SJSA1 (cell line): Measurements from ENCODE around the gene FAM81A. TPM values are rescaled to one million over a fixed set of nuclear protein-coding genes. Genes with fewer than 3 reads are reported as not detected.
"Not testable (repeated sequence)": the region's sequence is repeated elsewhere in the genome, so short reads cannot be mapped to it uniquely, and the experiment has no call there.

Source experiments
- DNase-seq, 2 experiments: peaks; one replicate each; pipeline ENCODE4 v3.0.0-alpha.2; 2015 to 2020; ENCODE audit warnings: low spot score in 2 of 2, low read depth in 1 of 2
- H3K27ac ChIP-seq: fragments of 250-450 bp; sonication (Bioruptor Pico); 2 replicates; pipeline ENCODE4 v1.5.1; 2020; ENCODE audit warnings: mild to moderate bottlenecking, moderate library complexity
- H3K27me3 ChIP-seq: fragments of 250-450 bp; sonication (Bioruptor Pico); replicated peaks from 2 replicates; pipeline ENCODE4 v1.5.1; 2020; ENCODE audit warnings: mild to moderate bottlenecking, moderate library complexity
- H3K36me3 ChIP-seq: fragments of 250-450 bp; sonication (Bioruptor Pico); 2 replicates; pipeline ENCODE4 v1.5.1; 2020; ENCODE audit warnings: mild to moderate bottlenecking
- H3K4me1 ChIP-seq: fragments of 250-450 bp; sonication (Bioruptor Pico); replicated peaks from 2 replicates; pipeline ENCODE4 v1.6.1; 2021; ENCODE audit warnings: mild to moderate bottlenecking
- H3K4me3 ChIP-seq: fragments of 250-450 bp; sonication (Bioruptor Pico); 2 replicates; pipeline ENCODE4 v1.5.1; 2020; ENCODE audit warnings: mild to moderate bottlenecking
- H3K9me3 ChIP-seq: fragments of 250-450 bp; sonication (Bioruptor Pico); replicated peaks from 2 replicates; pipeline ENCODE4 v1.5.1; 2020; ENCODE audit warnings: mild to moderate bottlenecking
- total RNA-seq: library from RNA; depleted of rRNA; stranded (reverse); fragments of >200 nt; shearing (Covaris generic); gene quantifications from 2 replicates; pipeline ENCODE4 v1.2.3, GENCODE V29; 2014

Gene FAM81A
- total RNA-seq, 1 experiment from 2014 or later: 1.6 TPM

DNA sequence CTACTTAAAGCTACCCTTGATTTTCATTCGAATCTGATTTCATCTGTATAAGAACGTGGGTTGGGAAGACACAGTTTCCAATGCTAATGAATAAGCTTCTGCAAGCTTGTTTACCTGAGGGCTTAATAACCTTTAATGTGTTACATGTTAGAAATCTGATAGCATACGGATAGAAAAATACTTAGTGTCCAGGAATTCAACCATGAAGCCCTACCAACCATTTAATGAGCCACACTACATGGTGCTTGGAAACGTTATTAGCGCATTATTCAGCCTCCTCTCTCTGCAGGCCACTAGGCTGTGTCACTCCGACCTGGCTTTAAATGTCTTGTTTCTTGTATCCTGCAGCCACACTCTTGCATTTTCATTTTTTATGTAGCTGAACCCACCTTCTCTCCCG is 1.6 kb downstream of the FAM81A start:
- H3K27me3 ChIP-seq: peaks cover 31% of the 10 kb centered on the region
- H3K27ac ChIP-seq: no peak overlapping the region
- H3K9me3 ChIP-seq: no peaks in the 10 kb centered on the region
- H3K4me3 ChIP-seq: no peak overlapping the region
- no peak for DNase-seq
- H3K36me3 ChIP-seq: no peaks in the 10 kb centered on the region
- peaks cover 18% of the 10 kb centered on the region for H3K4me1 ChIP-seq

GRCh38 chr15:59443341-59444072 is 5.5 kb downstream of the FAM81A start:
- H3K36me3 ChIP-seq: no peaks in the 10 kb centered on the region
- no peak overlapping the region for H3K4me3 ChIP-seq
- H3K27ac ChIP-seq: no peak overlapping the region
- no peak for DNase-seq
- no peaks in the 10 kb centered on the region; the same call in 1 of the 2 replicates for H3K27me3 ChIP-seq
- peaks cover 2% of the 10 kb centered on the region; the same call in 1 of the 2 replicates for H3K4me1 ChIP-seq
- H3K9me3 ChIP-seq: no peaks in the 10 kb centered on the region

GRCh38 chr15:59444081-59444835 is 6.3 kb downstream of the FAM81A start:
- no peaks in the 10 kb centered on the region for H3K9me3 ChIP-seq
- no peak overlapping the region for H3K27ac ChIP-seq
- no peaks in the 10 kb centered on the region for H3K36me3 ChIP-seq
- DNase-seq: no peak
- no peaks in the 10 kb centered on the region for H3K4me1 ChIP-seq
- H3K27me3 ChIP-seq: no peaks in the 10 kb centered on the region
- no peak overlapping the region for H3K4me3 ChIP-seq

DNA sequence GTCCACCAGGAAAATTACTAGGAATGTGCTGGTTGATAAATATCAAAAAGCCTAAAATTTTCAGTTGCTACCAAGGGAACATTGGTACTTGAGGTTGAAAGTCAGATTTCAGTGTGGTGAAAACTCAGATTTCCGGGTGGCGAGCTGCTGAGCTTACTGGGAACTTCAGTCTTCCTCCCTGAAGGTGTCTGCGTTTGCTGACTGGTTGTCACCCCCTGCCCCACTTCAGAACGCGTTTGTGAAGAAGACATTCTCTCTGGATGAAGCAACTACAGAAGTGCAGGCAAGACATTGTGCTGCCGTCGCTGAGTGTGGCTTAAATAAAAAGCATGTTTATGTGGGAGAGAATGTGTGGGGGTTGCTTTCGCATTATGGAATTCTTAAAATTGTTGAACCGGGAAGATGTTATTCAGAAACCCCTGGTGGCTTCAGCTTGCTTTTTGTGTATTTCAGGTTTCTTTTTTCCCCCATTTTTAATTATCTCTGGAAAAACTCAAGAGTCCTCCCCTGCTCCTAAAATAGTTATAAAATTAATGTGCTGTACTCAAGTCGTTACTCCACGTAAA is 7.1 kb downstream of the FAM81A start:
- Histone ChIP-seq H3K27ac (no peak overlapping the region), H3K4me1 (no peaks in the 10 kb centered on the region), H3K9me3 (no peaks in the 10 kb centered on the region), H3K27me3 (no peaks in the 10 kb centered on the region), H3K36me3 (no peaks in the 10 kb centered on the region), H3K4me3 (no peak overlapping the region)
- no peak for DNase-seq

DNA sequence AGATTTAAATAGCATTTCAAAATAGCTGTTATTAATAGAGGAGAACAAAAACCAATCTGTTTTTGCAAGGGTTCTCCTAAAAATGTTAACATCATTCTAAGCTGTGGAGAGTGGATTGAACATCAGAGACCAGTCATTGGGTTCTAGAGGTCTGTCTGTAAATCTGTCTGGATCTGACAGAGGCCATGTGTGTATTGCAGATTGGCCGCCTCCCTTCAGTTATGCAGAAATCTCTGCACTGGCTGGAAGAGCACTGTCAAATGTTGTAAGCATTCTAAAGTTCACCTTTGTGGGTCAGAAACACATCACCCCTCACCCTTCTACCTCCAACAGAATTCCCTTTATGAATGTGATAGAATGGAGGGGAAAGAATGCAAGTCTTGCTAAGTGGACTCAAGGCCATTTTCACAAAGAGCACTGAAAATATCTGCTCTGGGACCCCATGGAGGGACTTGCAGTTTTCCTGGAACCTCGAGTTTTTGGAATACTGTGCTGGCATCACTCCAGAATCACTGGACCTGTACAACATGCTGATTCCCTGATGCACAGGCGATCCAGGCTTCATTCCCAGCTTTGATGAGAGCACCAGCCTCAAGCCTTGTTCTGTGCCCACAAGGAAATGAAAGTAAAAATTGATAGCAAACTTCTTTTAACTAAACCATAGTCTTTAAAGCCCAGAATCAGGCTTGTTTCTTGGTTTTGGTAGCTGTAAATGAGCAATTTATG is 8.4 kb downstream of the FAM81A start:
- H3K4me1 ChIP-seq: no peaks in the 10 kb centered on the region
- H3K4me3 ChIP-seq: no peak overlapping the region
- no peak for DNase-seq
- no peaks in the 10 kb centered on the region for H3K9me3 ChIP-seq
- no peaks in the 10 kb centered on the region for H3K27me3 ChIP-seq
- H3K27ac ChIP-seq: no peak overlapping the region
- no peaks in the 10 kb centered on the region for H3K36me3 ChIP-seq

DNA sequence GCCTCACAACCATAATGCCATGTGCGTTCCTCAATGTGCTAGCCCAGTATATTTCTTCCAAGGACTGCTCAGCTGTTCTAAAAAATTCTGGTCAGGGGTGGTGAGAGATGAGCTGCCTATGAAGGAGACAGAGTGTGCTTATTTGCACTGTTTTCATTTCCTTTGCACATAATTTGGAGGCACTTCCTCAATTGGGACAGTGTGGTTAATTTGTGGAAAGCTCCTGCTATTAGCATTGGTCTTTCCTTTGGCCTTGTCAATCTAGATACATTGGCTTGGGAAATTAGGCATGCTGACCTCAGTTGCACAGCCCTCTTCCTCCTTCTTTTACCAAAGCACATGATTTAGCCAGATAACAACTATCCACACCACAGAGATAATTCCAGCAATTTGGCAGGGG is 9.4 kb downstream of the FAM81A start:
- Histone ChIP-seq H3K27ac (no peak overlapping the region), H3K9me3 (no peaks in the 10 kb centered on the region), H3K4me1 (no peaks in the 10 kb centered on the region), H3K4me3 (no peak overlapping the region), H3K27me3 (no peaks in the 10 kb centered on the region), H3K36me3 (no peaks in the 10 kb centered on the region)
- no peak for DNase-seq

- no peak for DNase-seq
- no peak overlapping the region for H3K27ac ChIP-seq
- H3K27me3 ChIP-seq: no peaks in the 10 kb centered on the region
- no peaks in the 10 kb centered on the region for H3K36me3 ChIP-seq
- H3K4me1 ChIP-seq: no peaks in the 10 kb centered on the region
- no peaks in the 10 kb centered on the region for H3K9me3 ChIP-seq
- no peak overlapping the region for H3K4me3 ChIP-seq
Observed at GRCh38 chr15:59448871-59449270, 10.9 kb downstream of the FAM81A start.

- H3K4me1 ChIP-seq: no peaks in the 10 kb centered on the region
- no peaks in the 10 kb centered on the region for H3K36me3 ChIP-seq
- H3K4me3 ChIP-seq: no peak overlapping the region
- DNase-seq: no peak
- H3K9me3 ChIP-seq: no peaks in the 10 kb centered on the region
- H3K27ac ChIP-seq: no peak overlapping the region
- H3K27me3 ChIP-seq: no peaks in the 10 kb centered on the region; the same call in 1 of the 2 replicates
Observed at GRCh38 chr15:59453474-59454215, 15.7 kb downstream of the FAM81A start.

DNA sequence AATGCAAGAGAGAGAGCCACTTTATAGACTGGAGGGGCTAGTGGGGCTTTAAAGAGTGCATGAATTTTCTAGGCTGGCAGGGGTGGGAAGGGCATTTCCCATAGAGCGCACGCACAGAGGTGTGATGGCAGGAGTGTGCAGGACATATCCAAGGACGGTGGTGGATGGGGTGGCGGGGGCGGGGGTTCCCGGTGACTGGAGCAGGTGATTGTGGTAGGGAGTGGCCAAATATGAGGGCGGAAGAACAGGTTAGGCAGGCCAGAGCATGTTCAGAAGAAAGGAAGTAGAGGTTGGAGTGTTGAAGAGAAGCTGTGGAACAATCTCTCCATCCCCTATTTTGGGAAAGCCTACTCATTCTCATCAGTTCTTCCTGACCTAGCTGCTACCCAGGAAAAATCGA is 18.1 kb downstream of the FAM81A start:
- H3K4me1 ChIP-seq: no peaks in the 10 kb centered on the region
- H3K9me3 ChIP-seq: no peaks in the 10 kb centered on the region
- H3K27me3 ChIP-seq: no peaks in the 10 kb centered on the region; the same call in 1 of the 2 replicates
- H3K4me3 ChIP-seq: no peak overlapping the region
- no peak for DNase-seq
- no peak overlapping the region for H3K27ac ChIP-seq
- H3K36me3 ChIP-seq: no peaks in the 10 kb centered on the region

GRCh38 chr15:59457103-59457502 is 19.1 kb downstream of the FAM81A start:
- no peak overlapping the region for H3K27ac ChIP-seq
- H3K4me1 ChIP-seq: no peaks in the 10 kb centered on the region
- H3K36me3 ChIP-seq: no peaks in the 10 kb centered on the region
- H3K9me3 ChIP-seq: no peaks in the 10 kb centered on the region
- H3K4me3 ChIP-seq: no peak overlapping the region
- no peaks in the 10 kb centered on the region; the same call in 1 of the 2 replicates for H3K27me3 ChIP-seq
- no peak for DNase-seq

DNA sequence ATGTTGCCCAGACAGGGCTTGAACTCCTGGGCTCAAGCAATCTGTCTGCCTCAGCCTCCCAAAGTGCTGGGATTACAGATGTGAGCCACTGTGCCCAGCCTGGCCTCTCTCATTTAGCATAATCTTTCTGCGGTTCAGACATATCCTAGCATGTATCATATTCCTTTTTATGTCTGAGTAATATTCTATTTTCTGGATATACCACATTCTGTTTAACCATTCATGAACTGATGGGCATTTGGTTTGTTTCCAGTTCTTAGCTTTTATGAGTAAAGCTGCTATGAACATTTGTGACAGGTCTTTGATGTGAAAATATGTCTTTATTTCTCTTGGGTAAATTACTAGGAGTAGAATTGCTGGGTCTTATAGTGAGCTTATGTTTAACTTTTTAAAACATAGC is 23.5 kb downstream of the FAM81A start:
- no peak overlapping the region for H3K4me3 ChIP-seq
- H3K9me3 ChIP-seq: no peaks in the 10 kb centered on the region
- no peak overlapping the region for H3K27ac ChIP-seq
- no peaks in the 10 kb centered on the region; the same call in 1 of the 2 replicates for H3K27me3 ChIP-seq
- no peaks in the 10 kb centered on the region for H3K36me3 ChIP-seq
- no peaks in the 10 kb centered on the region for H3K4me1 ChIP-seq
- DNase-seq: no peak

- Histone ChIP-seq H3K9me3 (no peaks in the 10 kb centered on the region), H3K4me3 (no peak overlapping the region), H3K4me1 (no peaks in the 10 kb centered on the region), H3K27me3 (no peaks in the 10 kb centered on the region; the same call in 1 of the 2 replicates), H3K27ac (no peak overlapping the region), H3K36me3 (no peaks in the 10 kb centered on the region)
- no peak for DNase-seq
Observed at GRCh38 chr15:59473226-59473625, 35.2 kb downstream of the FAM81A start.

DNA sequence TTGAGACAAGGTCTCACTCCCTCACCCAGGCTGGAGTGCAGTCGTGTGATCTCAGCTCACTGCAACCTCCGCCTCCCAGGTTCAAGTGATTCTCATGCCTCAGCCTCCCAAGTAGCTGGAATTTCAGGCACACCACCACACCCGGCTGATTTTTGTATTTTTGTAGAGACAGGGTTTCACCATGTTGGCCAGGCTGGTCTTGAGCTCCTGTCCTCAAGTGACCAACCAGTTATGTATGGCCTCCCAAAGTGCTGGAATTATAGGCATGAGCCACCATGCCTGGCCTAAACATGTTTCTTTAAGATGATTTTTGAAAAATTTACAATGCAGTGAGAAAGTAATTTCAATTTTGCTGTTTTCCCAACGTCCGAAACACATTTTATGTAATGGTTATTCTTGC is 37.2 kb downstream of the FAM81A start:
- H3K36me3 ChIP-seq, H3K9me3 ChIP-seq, H3K4me1 ChIP-seq, H3K27me3 ChIP-seq, H3K4me3 ChIP-seq, H3K27ac ChIP-seq, DNase-seq: not testable (repeated sequence)
